Upper lobe of right lung (tissue), 1 donor: ENCODE data around the gene COL6A2. TPM values are rescaled to one million over a fixed set of nuclear protein-coding genes. Genes with fewer than 3 reads are reported as not detected.

ENCODE experiments used
- ATAC-seq: fragments of 200-7000 bp; cut with Tn5 transposase; one replicate; pipeline ENCODE4 v1.9.1; 2020; ENCODE audit warnings: mild to moderate bottlenecking, moderate library complexity
- DNase-seq: peaks from one replicate; pipeline ENCODE4 v3.0.0-alpha.2; 2020
- H3K27ac ChIP-seq: fragments of 200-600 bp; one replicate; pipeline ENCODE4 v1.8.0; 2022
- H3K27me3 ChIP-seq: fragments of 200-600 bp; one replicate; pipeline ENCODE4 v1.8.0; 2022; ENCODE audit warnings: mild to moderate bottlenecking
- H3K36me3 ChIP-seq: fragments of 200-600 bp; one replicate; pipeline ENCODE4 v1.8.0; 2022
- H3K4me1 ChIP-seq: fragments of 200-600 bp; one replicate; pipeline ENCODE4 v1.8.0; 2022
- H3K4me3 ChIP-seq: fragments of 200-600 bp; one replicate; pipeline ENCODE4 v1.8.0; 2022; ENCODE audit warnings: mild to moderate bottlenecking
- H3K9me3 ChIP-seq: fragments of 200-600 bp; one replicate; pipeline ENCODE4 v1.8.0; 2022
- intact Hi-C: fragments of 100-400 bp; cut with DNase I; formaldehyde crosslinking; loops from one replicate; pipeline ENCODE4 v1.11.0; 2022
- total RNA-seq: library from RNA; stranded (reverse); fragmentation: NEBNext Ultra II Directional; extraction: Animal tissue kit (Norgen Biotek cat#: 25700); gene quantifications from one replicate; pipeline ENCODE4 v1.2.1, GENCODE V29; 2021
- TF ChIP-seq, protein P1 (sequence below): fragments of 200-600 bp; IDR thresholded peaks from one replicate; pipeline ENCODE4 v1.8.0; 2022; ENCODE audit warnings: antibody characterized with exemption
- donor health status: DM: no; HTN: yes; CAD: no; lungs with severe emphysema.

COL6A2 gene
- total RNA-seq, 1 donor from 2014 or later = 269 TPM

DNA sequence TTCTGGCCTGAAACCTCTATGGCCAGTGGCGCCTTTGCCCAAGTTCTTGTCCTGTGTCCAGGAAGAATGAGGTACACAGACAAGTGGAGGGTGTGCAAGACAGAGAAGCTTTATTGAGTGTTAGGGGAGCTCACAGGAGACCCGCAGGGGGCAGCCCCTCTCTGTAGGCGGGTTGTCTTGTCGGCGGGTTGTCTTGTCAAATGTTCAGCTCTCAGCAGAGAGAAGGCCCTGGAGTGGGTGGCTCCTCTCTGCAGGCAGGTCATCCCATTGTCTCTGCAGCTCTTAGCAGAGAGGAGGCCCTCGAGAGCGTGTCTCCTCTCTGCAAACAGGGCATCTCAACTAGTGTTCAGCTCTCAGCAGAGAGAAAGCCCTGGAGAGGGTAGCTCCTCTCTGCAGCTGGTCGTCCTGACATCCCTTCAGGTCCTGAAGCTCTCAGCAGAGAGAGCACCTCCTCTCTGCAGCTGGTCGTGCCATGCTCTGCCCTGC lies 11.0 kb downstream of the COL6A2 start:
- intact Hi-C loops = no loop called here
- Histone ChIP-seq H3K4me3 (no peak overlapping the region), H3K9me3 (no peaks in the 10 kb centered on the region), H3K27ac (no peak overlapping the region), H3K4me1 (peaks cover 5% of the 10 kb centered on the region), H3K27me3 (peaks cover 4% of the 10 kb centered on the region), H3K36me3 (peaks cover 4% of the 10 kb centered on the region)
- DNase-seq (no peak), ATAC-seq (no peak)
- TF ChIP-seq, protein P1, sequence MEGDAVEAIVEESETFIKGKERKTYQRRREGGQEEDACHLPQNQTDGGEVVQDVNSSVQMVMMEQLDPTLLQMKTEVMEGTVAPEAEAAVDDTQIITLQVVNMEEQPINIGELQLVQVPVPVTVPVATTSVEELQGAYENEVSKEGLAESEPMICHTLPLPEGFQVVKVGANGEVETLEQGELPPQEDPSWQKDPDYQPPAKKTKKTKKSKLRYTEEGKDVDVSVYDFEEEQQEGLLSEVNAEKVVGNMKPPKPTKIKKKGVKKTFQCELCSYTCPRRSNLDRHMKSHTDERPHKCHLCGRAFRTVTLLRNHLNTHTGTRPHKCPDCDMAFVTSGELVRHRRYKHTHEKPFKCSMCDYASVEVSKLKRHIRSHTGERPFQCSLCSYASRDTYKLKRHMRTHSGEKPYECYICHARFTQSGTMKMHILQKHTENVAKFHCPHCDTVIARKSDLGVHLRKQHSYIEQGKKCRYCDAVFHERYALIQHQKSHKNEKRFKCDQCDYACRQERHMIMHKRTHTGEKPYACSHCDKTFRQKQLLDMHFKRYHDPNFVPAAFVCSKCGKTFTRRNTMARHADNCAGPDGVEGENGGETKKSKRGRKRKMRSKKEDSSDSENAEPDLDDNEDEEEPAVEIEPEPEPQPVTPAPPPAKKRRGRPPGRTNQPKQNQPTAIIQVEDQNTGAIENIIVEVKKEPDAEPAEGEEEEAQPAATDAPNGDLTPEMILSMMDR = no peak

DNA sequence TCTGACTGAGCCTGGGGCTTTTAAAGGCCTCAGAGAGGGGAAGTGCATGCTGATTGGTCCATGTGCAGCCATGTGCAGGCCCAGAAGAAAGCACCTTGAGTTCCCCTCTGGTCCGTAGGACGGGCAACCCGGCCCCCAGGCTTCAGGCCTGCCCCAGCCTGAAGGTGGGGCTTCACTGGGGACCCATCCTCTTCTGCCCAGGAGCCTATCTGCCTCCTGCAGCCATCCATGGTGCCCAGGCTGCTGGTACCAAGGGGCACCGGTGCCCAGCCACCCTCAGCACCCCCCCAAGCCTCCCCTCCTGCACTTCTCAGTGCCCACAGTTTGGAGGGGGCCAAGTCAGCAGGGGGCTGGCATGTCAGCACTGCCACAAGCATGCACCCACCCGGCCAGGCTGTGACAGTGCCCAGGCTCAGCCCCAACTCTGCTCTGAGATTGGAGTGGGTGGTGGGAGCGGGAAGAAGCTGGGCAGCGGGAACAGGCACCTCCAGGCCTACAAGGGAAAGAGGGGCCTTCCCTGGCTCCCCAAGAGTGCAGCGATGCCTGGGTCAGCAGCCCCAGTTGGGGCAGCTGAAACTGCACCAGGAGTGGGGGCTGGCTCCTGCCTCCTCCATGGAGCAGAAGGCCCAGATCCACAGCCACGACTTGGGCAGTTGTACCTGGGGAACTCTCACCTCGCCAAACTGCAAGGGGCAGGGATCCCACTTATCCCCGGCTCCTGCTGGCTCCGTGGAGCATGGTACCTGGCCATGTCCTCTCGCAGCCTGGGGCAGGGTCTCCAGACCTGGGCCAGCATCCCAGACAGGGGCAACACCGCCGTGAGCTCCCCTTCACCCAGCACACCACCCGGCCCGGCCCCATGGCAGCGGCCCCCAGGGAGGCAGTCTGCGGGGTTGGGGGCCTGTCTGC lies 11.7 kb downstream of the COL6A2 start:
- peaks cover 6% of the 10 kb centered on the region for H3K36me3 ChIP-seq
- no peaks in the 10 kb centered on the region for H3K9me3 ChIP-seq
- H3K4me3 ChIP-seq = no peak overlapping the region
- no peak overlapping the region for H3K27ac ChIP-seq
- intact Hi-C loops = no loop called here
- H3K4me1 ChIP-seq = peaks cover 5% of the 10 kb centered on the region
- DNase-seq (peak; percentile 64), ATAC-seq (no peak)
- H3K27me3 ChIP-seq = no peaks in the 10 kb centered on the region
- TF ChIP-seq, protein P1 = no peak

DNA sequence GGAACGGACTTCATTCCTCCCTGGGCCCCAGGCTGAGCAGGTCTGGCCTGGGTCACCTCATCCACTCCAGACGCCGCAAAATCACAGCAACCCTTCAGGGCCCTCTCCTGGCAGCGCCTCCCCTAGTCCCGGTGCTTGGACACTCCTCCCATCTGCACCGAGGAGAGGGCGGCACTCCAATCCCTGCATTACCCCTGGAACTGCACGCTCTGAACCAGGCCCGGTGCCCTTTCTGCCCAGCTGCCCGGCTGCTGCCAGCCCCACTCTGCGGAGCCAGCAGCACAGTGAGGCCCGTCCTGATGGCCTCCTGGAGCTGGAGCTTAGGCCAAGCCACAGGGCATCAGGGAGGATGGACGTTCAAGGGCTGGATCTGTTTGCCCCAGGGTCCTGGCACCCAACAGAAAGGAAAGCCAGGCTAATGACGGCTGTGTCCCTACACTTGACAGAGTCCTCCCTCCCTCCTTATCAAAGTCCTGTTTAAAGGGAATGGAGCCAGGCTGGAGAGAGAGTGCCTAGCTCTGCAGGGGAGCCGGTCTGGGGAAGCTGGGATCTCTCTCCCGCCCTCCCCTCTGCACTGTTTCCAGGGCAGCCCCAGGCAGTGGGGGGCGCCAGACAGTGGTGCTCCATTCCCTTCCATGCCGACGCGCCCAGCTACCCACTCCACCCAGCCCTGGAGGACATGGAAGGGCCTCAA lies 12.7 kb downstream of the COL6A2 start:
- Histone ChIP-seq H3K27me3 (no peaks in the 10 kb centered on the region), H3K4me1 (peaks cover 5% of the 10 kb centered on the region), H3K27ac (no peak overlapping the region), H3K36me3 (peaks cover 6% of the 10 kb centered on the region), H3K4me3 (no peak overlapping the region), H3K9me3 (peaks cover 5% of the 10 kb centered on the region)
- ATAC-seq (peak; percentile 87), DNase-seq (peak; percentile 79)
- TF ChIP-seq, protein P1 = no peak
- intact Hi-C loops = no loop called here

DNA sequence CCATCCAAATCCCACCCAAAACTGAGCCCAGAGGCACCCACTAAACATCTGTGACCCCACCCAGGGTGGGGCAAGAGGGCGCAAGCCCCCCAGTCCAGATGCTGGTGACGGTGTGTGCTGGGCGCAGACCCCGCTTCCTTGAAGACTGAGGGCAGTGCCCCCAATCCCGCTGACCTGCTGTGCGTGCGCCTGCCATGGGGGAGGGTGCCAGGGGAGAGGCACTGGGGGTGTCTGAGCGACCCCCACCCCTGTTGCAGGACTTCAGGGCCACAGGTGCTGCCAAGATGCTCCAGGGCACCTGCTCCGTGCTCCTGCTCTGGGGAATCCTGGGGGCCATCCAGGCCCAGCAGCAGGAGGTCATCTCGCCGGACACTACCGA lies 13.3 kb downstream of the COL6A2 start:
- DNase-seq = peak; percentile 57

More for the DNA sequence above, 13.3 kb downstream of the COL6A2 start:
- Histone ChIP-seq H3K4me3 (no peak overlapping the region), H3K4me1 (peaks cover 5% of the 10 kb centered on the region), H3K36me3 (peaks cover 6% of the 10 kb centered on the region), H3K9me3 (peaks cover 5% of the 10 kb centered on the region), H3K27ac (no peak overlapping the region), H3K27me3 (no peaks in the 10 kb centered on the region)
- TF ChIP-seq, protein P1 = no peak
- intact Hi-C loops = no loop called here
- no peak for ATAC-seq
